ENCODE results near the gene FBXW7.

Gene FBXW7

GRCh38 chr4:152321923-152322322, 214.0 kb downstream of the FBXW7 start:
- no peak for DNase-seq

- no peak for DNase-seq
Observed at GRCh38 chr4:152321398-152321797, 214.5 kb downstream of the FBXW7 start.

- DNase-seq = no peak
Observed at GRCh38 chr4:152316969-152317368, 218.9 kb downstream of the FBXW7 start.

- no peak for DNase-seq
Observed at GRCh38 chr4:152310257-152310656, 225.6 kb downstream of the FBXW7 start.

- DNase-seq = no peak
Observed at GRCh38 chr4:152309418-152309817, 226.5 kb downstream of the FBXW7 start.

GRCh38 chr4:152308951-152309350, 226.9 kb downstream of the FBXW7 start:
- no peak for DNase-seq

- DNase-seq = no peak
Observed at GRCh38 chr4:152307669-152308068, 228.2 kb downstream of the FBXW7 start.

GRCh38 chr4:152306541-152306940, 229.4 kb downstream of the FBXW7 start:
- no peak for DNase-seq

- DNase-seq = no peak
Observed at GRCh38 chr4:152304220-152304619, 231.7 kb downstream of the FBXW7 start.

GRCh38 chr4:152301381-152301780, 234.5 kb downstream of the FBXW7 start:
- no peak for DNase-seq

- no peak for DNase-seq
Observed at GRCh38 chr4:152299553-152299952, 236.3 kb downstream of the FBXW7 start.

- no peak for DNase-seq
Observed at GRCh38 chr4:152296386-152296785, 239.5 kb downstream of the FBXW7 start.

GRCh38 chr4:152294765-152295164, 241.1 kb downstream of the FBXW7 start:
- DNase-seq = no peak

- DNase-seq = no peak
Observed at GRCh38 chr4:152294331-152294730, 241.6 kb downstream of the FBXW7 start.

- DNase-seq = no peak
Observed at GRCh38 chr4:152293527-152293926, 242.4 kb downstream of the FBXW7 start.

GRCh38 chr4:152290366-152290921, 245.4 kb downstream of the FBXW7 start:
- DNase-seq = no peak

GRCh38 chr4:152289941-152290340, 246.0 kb downstream of the FBXW7 start:
- DNase-seq = no peak

GRCh38 chr4:152289541-152289940, 246.4 kb downstream of the FBXW7 start:
- no peak for DNase-seq

- no peak for DNase-seq
Observed at GRCh38 chr4:152283801-152284470, 252.0 kb downstream of the FBXW7 start.

GRCh38 chr4:152281822-152282221, 254.1 kb downstream of the FBXW7 start:
- DNase-seq = no peak

- DNase-seq = no peak
Observed at GRCh38 chr4:152281211-152281610, 254.7 kb downstream of the FBXW7 start.

- no peak for DNase-seq
Observed at GRCh38 chr4:152279234-152279566, 256.7 kb downstream of the FBXW7 start.

- DNase-seq = no peak
Observed at GRCh38 chr4:152278505-152279233, 257.2 kb downstream of the FBXW7 start.

- DNase-seq = no peak
Observed at GRCh38 chr4:152278172-152278504, 257.8 kb downstream of the FBXW7 start.

- DNase-seq = no peak
Observed at GRCh38 chr4:152277333-152277732, 258.6 kb downstream of the FBXW7 start.
